Measurements from ENCODE around the gene OAS1.
A peak's percentile ranks its signal among the peaks of the same experiment; 100 is the strongest.
"Not testable (repeated sequence)": the region's sequence is repeated elsewhere in the genome, so short reads cannot be mapped to it uniquely, and the experiment has no call there.

Gene OAS1

GRCh38 chr12:112936927-112937326, 30.2 kb downstream of the OAS1 start:
- no peak for DNase-seq (ENCODE audit: low spot score)

DNA sequence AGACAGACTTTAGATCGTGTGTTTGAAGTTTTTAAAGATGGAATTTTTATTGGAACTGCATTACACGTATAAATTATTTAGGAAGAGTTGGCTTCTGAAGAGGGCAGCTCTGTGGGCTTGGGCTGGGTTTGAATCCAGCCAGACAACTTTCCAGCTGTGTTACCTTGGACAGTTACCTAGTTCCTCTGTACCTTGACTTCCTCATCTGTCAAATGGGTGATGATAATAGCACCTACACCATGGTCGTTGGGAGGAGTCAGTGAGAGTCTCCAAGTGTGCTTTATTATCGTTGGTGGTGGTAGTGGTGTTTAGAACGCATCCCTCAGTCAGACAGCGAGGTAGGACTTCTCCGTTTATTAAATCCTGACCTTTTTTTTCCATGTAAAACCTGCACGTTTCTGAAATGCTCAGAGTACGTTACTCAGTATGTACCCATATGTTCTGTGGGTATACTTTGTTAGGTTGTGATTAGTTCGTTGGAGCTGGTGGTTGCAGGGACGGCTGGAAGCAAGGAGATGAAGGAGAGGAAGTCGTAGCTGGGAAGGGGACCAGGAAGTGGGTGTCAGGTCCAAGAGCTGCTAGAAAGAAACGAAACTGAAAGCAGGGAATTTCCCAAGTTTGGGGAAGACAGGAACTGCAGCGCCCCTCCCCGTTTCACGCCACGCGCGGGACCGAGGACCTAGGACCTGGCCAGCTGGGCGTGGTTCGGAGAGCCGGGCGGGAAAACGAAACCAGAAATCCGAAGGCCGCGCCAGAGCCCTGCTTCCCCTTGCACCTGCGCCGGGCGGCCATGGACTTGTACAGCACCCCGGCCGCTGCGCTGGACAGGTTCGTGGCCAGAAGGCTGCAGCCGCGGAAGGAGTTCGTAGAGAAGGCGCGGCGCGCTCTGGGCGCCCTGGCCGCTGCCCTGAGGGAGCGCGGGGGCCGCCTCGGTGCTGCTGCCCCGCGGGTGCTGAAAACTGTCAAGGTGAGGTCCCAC, 31.3 kb downstream of the OAS1 start, which contains the start of gene OAS3:
TSS of gene OAS3 (plus strand) at position 734 of the 979 bp plus-strand sequence. CDS start at position 791, 57 bp downstream.
- peak; percentile 47 for DNase-seq (ENCODE audit: low spot score)

DNA sequence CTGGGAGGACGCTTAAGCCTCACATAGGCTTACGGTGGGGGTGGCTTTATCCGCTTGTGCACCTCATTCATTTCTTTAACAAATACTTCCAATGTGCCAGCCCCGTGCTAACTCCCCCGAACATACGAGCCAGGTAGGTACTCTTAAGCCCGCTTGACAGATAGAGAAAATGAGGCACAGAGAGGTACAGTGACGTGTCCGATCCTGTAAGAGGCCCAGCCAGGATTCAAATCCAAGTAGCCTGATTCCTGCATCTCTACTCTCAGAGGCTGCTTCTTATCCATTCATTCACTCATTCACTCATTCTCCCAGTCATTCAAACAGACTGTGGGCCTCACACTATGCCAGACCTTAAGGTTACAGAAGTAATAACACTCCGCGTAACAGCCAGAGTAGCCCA, 32.0 kb downstream of the OAS1 start:
- no peak for DNase-seq (ENCODE audit: low spot score)

DNA sequence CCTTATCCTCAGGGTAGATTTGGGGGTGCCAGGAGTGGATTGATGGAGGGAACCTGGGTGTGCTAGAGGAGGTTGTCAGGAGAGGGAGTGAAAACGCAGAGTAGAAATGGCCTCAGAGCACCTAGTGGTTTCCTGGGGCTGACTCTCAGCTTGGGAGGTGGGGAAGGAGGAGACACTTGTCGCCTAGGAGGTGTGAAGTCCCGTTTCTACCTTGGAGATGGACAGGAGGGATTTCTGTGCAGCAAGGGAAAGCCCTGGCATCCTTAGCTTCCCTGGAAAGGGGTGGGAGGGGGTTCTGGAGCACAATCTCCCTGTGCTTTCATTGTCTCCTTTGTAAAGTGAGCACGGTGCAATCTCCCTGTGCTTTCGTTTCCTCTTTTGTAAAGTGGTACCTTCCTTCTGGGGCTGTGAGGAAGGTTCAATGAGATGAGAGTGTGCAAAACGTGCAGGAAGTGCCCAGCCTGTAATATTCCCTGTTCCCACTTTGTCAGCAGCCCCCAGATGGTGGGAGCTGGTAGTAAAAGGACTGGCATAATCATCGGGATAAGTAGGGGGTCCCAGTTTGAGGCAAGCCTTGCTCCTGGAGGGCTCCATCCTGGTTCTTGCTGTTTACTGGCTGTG, 33.1 kb downstream of the OAS1 start:
- DNase-seq (ENCODE audit: low spot score), result no peak

DNA sequence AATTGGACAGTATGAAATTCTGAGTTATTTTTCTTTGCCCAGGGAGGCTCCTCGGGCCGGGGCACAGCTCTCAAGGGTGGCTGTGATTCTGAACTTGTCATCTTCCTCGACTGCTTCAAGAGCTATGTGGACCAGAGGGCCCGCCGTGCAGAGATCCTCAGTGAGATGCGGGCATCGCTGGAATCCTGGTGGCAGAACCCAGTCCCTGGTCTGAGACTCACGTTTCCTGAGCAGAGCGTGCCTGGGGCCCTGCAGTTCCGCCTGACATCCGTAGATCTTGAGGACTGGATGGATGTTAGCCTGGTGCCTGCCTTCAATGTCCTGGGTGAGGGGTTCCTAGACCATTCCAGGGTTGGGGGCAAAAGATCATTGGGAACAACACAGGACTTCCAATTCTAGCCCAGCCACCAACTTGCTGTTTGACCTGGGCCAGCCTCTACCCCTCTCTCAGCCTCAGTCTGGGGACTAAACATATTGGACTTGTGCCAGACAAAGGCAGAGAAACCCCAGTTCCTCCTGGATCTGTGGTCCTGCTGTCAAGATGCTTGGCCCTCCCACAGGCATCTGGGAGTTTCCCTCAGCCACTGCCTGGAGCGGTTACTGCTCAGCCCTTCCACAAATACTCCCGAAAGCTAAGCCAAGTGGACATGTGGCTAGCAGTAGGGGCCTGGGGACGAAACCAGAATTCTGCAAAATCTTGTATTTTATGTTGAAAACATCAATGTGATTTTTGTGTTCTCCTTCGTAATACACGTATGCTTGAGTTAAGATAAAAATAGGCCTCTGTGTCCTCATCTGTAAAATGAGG, 35.0 kb downstream of the OAS1 start:
- DNase-seq (ENCODE audit: low spot score), result no peak

- no peak for DNase-seq (ENCODE audit: low spot score)
Observed at GRCh38 chr12:112942572-112942971, 35.8 kb downstream of the OAS1 start.

- DNase-seq (ENCODE audit: low spot score), result no peak
Observed at GRCh38 chr12:112944024-112944690, 37.4 kb downstream of the OAS1 start.

GRCh38 chr12:112945515-112945914, 38.8 kb downstream of the OAS1 start:
- no peak for DNase-seq (ENCODE audit: low spot score)

DNA sequence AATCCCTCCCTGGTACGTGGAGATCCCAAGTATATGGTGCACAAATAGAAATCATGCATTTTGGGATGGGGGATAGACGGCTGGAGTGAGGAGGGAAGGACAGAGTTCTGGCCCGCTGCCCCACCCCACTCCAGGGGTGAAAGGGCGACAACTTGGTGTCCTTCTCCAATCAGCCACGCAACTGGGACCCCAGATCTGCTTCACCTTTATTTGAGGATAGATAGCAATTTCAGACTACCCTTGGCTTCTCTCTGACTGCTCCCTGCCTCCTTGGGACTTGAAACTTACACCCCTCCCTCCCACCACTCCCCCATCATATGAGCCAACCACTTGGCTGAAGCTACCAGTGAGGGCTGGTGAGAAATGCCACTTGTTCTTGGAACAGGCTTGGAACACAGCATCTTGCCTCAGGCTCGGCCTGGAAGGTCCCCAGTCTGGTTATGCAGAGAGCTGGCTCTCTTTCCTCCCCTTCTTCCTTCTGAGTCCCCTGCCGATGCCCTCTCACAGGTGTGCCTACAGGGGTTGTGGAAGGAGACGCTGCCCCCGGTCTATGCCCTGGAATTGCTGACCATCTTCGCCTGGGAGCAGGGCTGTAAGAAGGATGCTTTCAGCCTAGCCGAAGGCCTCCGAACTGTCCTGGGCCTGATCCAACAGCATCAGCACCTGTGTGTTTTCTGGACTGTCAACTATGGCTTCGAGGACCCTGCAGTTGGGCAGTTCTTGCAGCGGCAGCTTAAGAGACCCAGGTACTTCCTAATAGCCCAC, 39.7 kb downstream of the OAS1 start:
- no peak for DNase-seq (ENCODE audit: low spot score)

DNA sequence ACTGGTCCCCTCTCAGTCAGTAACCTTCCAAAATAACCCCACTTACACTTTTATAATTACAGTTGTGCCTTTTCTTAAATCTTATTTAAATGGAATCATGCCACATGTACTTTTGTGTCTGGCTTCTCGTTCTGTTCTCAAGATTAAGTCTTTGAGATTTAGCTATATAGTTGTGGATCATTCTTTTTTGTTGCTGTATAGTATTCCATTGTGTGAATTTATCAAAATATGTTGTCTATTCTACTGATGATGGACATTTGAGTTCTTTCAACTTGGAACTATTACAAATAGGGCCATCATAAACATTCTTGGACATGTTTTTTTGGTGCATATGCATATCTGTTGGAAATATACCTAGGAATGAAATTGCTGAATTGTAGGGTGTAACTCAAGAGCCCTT, 40.6 kb downstream of the OAS1 start:
- DNase-seq (ENCODE audit: low spot score), result no peak

- no peak for DNase-seq (ENCODE audit: low spot score)
Observed at GRCh38 chr12:112947761-112948160, 41.0 kb downstream of the OAS1 start.

- DNase-seq (ENCODE audit: low spot score), result no peak
Observed at GRCh38 chr12:112948806-112949205, 42.0 kb downstream of the OAS1 start.

DNA sequence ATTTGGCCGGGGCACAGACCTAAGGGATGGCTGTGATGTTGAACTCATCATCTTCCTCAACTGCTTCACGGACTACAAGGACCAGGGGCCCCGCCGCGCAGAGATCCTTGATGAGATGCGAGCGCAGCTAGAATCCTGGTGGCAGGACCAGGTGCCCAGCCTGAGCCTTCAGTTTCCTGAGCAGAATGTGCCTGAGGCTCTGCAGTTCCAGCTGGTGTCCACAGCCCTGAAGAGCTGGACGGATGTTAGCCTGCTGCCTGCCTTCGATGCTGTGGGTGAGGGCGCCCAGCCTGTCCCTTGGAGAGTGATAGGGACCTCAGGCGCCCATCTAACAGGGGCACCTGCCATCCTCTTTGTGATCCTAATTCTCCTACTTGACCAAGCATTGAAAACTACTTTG, 43.9 kb downstream of the OAS1 start:
- no peak for DNase-seq (ENCODE audit: low spot score)

GRCh38 chr12:112957125-112957524, 50.4 kb downstream of the OAS1 start:
- DNase-seq (ENCODE audit: low spot score), result not testable (repeated sequence)

DNA sequence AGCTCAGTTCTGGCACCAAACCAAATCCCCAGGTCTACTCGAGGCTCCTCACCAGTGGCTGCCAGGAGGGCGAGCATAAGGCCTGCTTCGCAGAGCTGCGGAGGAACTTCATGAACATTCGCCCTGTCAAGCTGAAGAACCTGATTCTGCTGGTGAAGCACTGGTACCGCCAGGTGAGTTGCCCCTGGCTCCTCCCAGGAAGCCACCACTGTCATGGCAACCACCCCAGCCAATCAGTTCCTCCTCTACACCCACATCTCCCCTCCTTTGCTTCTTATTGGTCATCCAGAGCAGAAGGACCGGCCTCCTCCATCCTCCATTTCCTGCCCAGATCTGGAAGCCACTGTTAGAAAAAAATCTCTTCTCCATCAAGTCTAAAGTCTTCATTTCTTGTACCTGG, 54.3 kb downstream of the OAS1 start:
- DNase-seq (ENCODE audit: low spot score), result no peak

- no peak for DNase-seq (ENCODE audit: low spot score)
Observed at GRCh38 chr12:112961536-112961935, 54.8 kb downstream of the OAS1 start.

- no peak for DNase-seq (ENCODE audit: low spot score)
Observed at GRCh38 chr12:112962561-112962960, 55.8 kb downstream of the OAS1 start.

- DNase-seq (ENCODE audit: low spot score), result peak; percentile 46
Observed at GRCh38 chr12:112963227-112963861, 56.6 kb downstream of the OAS1 start.

DNA sequence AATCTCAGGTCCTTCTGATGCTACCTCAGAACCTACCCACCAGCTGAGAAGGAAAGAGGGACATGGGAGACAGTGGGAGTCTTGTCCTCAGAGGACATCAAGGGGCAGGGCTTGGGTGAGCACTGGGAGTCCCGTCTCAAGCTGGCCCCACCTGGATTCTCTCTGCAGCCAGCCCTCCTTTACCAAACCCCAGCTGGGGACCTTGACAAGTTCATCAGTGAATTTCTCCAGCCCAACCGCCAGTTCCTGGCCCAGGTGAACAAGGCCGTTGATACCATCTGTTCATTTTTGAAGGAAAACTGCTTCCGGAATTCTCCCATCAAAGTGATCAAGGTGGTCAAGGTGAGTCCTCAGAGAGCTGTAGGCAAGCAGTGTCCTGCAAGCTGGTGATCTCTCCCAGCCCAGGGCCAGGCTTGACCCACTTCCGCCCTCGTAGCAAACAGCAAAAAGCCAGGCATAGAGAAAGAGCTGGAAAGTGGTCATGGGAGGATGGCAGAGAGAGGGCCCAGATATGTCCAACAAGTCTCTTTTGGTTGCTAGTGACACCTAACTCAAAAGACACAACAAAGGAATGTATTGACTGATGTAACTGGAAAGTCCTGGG, 57.4 kb downstream of the OAS1 start:
- DNase-seq (ENCODE audit: low spot score), result no peak

- no peak for DNase-seq (ENCODE audit: low spot score)
Observed at GRCh38 chr12:112964915-112965314, 58.2 kb downstream of the OAS1 start.
